Smooth muscle cell (in vitro differentiated cells): ENCODE results near the gene RIMKLA. TPM values are rescaled to one million over a fixed set of nuclear protein-coding genes. Genes with fewer than 3 reads are reported as not detected.

Experiments used
- DNase-seq: peaks from one replicate; lab custom pipeline; 2025; ENCODE audit not compliant: unreplicated experiment; lab: John Stamatoyannopoulos, UW
- H2AFZ ChIP-seq: fragments of 200-600 bp; sonication (generic); 2 replicates; pipeline ENCODE4 v1.6.0; 2016; ENCODE audit warnings: antibody characterized with exemption, low read depth, mild to moderate bottlenecking
- H3F3A ChIP-seq: fragments of 200-600 bp; sonication (generic); 2 replicates; pipeline ENCODE4 v1.6.0; 2017; ENCODE audit warnings: antibody characterized with exemption, low read depth
- H3K27ac ChIP-seq: fragments of 200-600 bp; sonication (generic); 2 replicates; pipeline ENCODE4 v1.5.1; 2016; ENCODE audit warnings: low read depth, mild to moderate bottlenecking
- H3K27me3 ChIP-seq: fragments of 200-600 bp; sonication (generic); 2 replicates; pipeline ENCODE4 v1.6.1; 2016; ENCODE audit warnings: low read depth, mild to moderate bottlenecking
- H3K36me3 ChIP-seq: fragments of 200-600 bp; sonication (generic); 2 replicates; pipeline ENCODE4 v1.5.1; 2016; ENCODE audit warnings: low read depth
- H3K4me1 ChIP-seq: fragments of 200-600 bp; sonication (generic); 2 replicates; pipeline ENCODE4 v1.5.1; 2016; ENCODE audit warnings: low read depth
- H3K4me2 ChIP-seq: fragments of 200-600 bp; sonication (generic); 2 replicates; pipeline ENCODE4 v1.6.0; 2016; ENCODE audit warnings: mild to moderate bottlenecking
- H3K4me3 ChIP-seq: fragments of 200-600 bp; sonication (generic); 2 replicates; pipeline ENCODE4 v1.5.1; 2016; ENCODE audit warnings: mild to moderate bottlenecking
- H3K79me2 ChIP-seq: fragments of 200-600 bp; sonication (generic); 2 replicates; pipeline ENCODE4 v1.6.0; 2016; ENCODE audit warnings: low read depth, mild to moderate bottlenecking
- H3K9ac ChIP-seq: fragments of 200-600 bp; sonication (generic); 2 replicates; pipeline ENCODE4 v1.6.0; 2016; ENCODE audit warnings: low read depth
- H3K9me3 ChIP-seq: fragments of 200-600 bp; sonication (generic); replicated peaks from 2 replicates; pipeline ENCODE4 v1.5.1; 2016; ENCODE audit warnings: low read depth
- H4K20me1 ChIP-seq: fragments of 200-600 bp; sonication (generic); 2 replicates; pipeline ENCODE4 v1.6.0; 2016; ENCODE audit warnings: low read depth
- WGBS: methylation state at CpG from one replicate; pipeline ENCODE4 v1.1.7; 2016; ENCODE audit warnings: low lambda C conversion rate; 5-methylcytosine and 5-hydroxymethylcytosine counted together
- polyA plus RNA-seq: library from polyadenylated mRNA; unstranded; fragments of >200 nt; fragmentation: Nextera tagmentation; extraction: Ambion mirVana; gene quantifications from 2 replicates; pipeline ENCODE4 v1.2.1, GENCODE V29; 2016
- total RNA-seq: library from RNA; depleted of rRNA; stranded (reverse); fragments of >200 nt; gene quantifications from 2 replicates; pipeline ENCODE4 v1.2.3, GENCODE V29; 2014
- TF ChIP-seq, protein P1 (sequence below): fragments of 200-600 bp; sonication (generic); IDR thresholded peaks from 2 replicates; pipeline ENCODE4 v1.5.1; 2017; ENCODE audit warnings: borderline replicate concordance, mild to moderate bottlenecking, antibody characterized with exemption; ENCODE audit not compliant: insufficient read depth, poor library complexity, severe bottlenecking

The RIMKLA gene, protein sequence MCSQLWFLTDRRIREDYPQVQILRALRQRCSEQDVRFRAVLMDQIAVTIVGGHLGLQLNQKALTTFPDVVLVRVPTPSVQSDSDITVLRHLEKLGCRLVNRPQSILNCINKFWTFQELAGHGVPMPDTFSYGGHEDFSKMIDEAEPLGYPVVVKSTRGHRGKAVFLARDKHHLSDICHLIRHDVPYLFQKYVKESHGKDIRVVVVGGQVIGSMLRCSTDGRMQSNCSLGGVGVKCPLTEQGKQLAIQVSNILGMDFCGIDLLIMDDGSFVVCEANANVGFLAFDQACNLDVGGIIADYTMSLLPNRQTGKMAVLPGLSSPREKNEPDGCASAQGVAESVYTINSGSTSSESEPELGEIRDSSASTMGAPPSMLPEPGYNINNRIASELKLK
- total RNA-seq = 0.04 and 0.18 TPM in 2 replicates
- 0.25 and 0.44 TPM in 2 replicates for polyA plus RNA-seq

DNA sequence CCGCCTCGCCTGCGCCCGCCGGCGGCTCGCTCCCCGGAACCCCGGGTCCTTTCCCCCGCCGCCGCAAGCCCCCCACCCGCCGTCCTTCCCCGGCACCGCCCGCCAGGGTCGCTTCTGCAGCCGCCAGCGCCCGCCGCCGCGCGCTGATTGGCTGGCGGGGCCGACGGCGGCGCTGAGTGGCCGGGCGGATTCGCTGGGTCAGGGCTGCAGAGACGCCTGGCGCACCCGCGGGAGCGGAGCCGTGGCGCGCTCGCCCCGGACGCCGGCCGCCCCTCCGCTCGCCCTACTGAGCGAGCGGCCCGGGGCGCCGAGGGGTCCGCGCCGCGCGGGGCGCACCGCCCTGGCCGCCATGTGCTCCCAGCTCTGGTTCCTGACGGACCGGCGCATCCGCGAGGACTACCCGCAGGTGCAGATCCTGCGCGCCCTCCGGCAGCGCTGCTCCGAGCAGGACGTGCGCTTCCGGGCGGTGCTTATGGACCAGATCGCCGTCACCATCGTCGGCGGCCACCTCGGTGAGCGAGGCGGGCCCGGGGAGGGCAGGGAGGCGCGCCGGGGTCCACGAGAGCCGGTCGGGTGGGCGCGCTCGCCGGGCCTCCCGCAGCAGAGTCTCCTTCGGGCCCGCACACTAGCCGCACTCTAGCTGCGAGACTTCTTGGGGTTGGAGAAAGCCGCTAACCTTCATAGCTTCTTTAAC is at the start of gene RIMKLA:
Gene RIMKLA (plus strand): TSS at position 207 of the 694 bp plus-strand sequence. CDS start 143 bp downstream, at position 350.
- no peak for DNase-seq
- H3K27me3 ChIP-seq = peaks cover 36% of the 10 kb centered on the region
- no peak within 1 kb of the TSS for H3K9ac ChIP-seq
- H3K36me3 ChIP-seq = no peaks in the 10 kb centered on the region
- H3K27ac ChIP-seq = no peak within 1 kb of the TSS
- peaks cover 2% of the 10 kb centered on the region for H3F3A ChIP-seq
- H4K20me1 ChIP-seq = no peaks in the 10 kb centered on the region
- H3K4me2 ChIP-seq = peak within 1 kb of the TSS; percentile 92
- no peaks in the 10 kb centered on the region for H3K9me3 ChIP-seq
- TF ChIP-seq, protein P1, sequence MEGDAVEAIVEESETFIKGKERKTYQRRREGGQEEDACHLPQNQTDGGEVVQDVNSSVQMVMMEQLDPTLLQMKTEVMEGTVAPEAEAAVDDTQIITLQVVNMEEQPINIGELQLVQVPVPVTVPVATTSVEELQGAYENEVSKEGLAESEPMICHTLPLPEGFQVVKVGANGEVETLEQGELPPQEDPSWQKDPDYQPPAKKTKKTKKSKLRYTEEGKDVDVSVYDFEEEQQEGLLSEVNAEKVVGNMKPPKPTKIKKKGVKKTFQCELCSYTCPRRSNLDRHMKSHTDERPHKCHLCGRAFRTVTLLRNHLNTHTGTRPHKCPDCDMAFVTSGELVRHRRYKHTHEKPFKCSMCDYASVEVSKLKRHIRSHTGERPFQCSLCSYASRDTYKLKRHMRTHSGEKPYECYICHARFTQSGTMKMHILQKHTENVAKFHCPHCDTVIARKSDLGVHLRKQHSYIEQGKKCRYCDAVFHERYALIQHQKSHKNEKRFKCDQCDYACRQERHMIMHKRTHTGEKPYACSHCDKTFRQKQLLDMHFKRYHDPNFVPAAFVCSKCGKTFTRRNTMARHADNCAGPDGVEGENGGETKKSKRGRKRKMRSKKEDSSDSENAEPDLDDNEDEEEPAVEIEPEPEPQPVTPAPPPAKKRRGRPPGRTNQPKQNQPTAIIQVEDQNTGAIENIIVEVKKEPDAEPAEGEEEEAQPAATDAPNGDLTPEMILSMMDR = no peak
- H3K4me3 ChIP-seq = peak within 1 kb of the TSS; percentile 52
- H3K4me1 ChIP-seq = peaks cover 2% of the 10 kb centered on the region
- WGBS = under 1% methylated on average over 69 of the region's 101 CpGs
- no peaks in the 10 kb centered on the region for H3K79me2 ChIP-seq
- no peak within 1 kb of the TSS for H2AFZ ChIP-seq

DNA sequence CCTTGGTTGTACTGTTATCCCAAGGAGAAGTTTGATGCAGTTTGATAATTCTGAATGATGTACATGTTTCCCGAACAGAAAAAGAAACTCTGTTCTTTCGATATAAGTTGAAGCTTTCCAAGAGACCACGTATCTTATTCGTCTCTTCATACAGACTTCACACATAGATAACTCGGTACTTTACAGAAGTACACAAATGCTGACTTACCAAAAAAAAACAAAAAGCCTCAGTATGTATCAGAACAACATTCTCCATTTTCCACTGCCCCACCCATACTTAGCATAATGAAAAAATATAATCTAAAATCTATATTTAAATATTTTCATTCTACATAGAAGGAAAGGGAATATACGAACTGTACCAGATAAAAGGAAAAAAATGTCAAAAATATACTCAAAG is 47.7 kb upstream of the RIMKLA start:
- Histone ChIP-seq H3K4me2 (peak overlapping the region; percentile 99), H3K4me1 (peaks cover 30% of the 10 kb centered on the region), H3K27me3 (no peaks in the 10 kb centered on the region), H3K27ac (peak overlapping the region; percentile 87), H3K9me3 (no peaks in the 10 kb centered on the region), H3F3A (peaks cover 11% of the 10 kb centered on the region), H3K79me2 (peaks cover 70% of the 10 kb centered on the region), H3K36me3 (no peaks in the 10 kb centered on the region), H3K4me3 (peak overlapping the region; percentile 89), H3K9ac (no peak overlapping the region), H2AFZ (no peak overlapping the region), H4K20me1 (peaks cover 68% of the 10 kb centered on the region)
- WGBS = 88% methylated on average over 6 of the region's 6 CpGs
- TF ChIP-seq, protein P1 = no peak
- no peak for DNase-seq

DNA sequence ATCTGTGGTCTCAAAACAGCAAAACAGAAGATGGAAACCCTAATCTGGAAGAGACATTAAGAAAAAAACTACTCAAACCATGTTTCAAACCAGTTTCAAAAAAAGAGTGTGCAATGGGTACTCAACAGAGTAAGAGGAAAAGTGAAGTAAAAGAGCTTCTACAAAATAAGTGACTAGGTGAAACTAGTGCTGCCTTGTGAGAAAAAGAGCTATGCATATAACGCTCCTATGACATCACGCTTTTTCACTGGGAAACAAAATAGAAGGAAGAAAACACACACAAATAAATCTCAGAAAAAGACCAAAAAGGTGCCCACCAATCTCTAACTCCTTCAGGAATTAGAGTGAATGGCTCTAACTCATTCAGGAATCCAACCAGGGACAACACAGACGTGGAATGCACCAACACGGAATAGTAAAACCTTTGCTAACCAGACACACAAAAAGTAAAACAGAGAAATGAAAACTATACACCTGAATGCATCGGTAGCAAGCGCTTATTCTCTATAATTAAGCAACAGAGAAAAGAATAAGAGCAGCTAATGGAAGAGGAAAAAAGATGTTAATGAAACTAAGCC is 46.8 kb upstream of the RIMKLA start:
- no peaks in the 10 kb centered on the region for H3K9me3 ChIP-seq
- H3K27ac ChIP-seq = peak overlapping the region; percentile 87
- peak overlapping the region; percentile 89 for H3K4me3 ChIP-seq
- no peak for DNase-seq
- no peaks in the 10 kb centered on the region for H3K36me3 ChIP-seq
- H3K79me2 ChIP-seq = peaks cover 61% of the 10 kb centered on the region
- peaks cover 30% of the 10 kb centered on the region for H3K4me1 ChIP-seq
- 5% methylated on average over 6 of the region's 6 CpGs for WGBS
- H3K4me2 ChIP-seq = peak overlapping the region; percentile 99
- peaks cover 11% of the 10 kb centered on the region for H3F3A ChIP-seq
- no peaks in the 10 kb centered on the region for H3K27me3 ChIP-seq
- peaks cover 59% of the 10 kb centered on the region for H4K20me1 ChIP-seq
- TF ChIP-seq, protein P1 = no peak
- H2AFZ ChIP-seq = no peak overlapping the region
- peak overlapping the region; percentile 93 for H3K9ac ChIP-seq
